Naive thymus-derived CD4-positive, alpha-beta T cell (primary cell): ENCODE results near the gene SERPINA9. TPM values are rescaled to one million over a fixed set of nuclear protein-coding genes. Genes with fewer than 3 reads are reported as not detected.

Source experiments
- ATAC-seq: fragments of 150-1000 bp; cut with Tn5 transposase; 2 replicates; pipeline ENCODE4 v1.10.0; 2021; ENCODE audit warnings: mild to moderate bottlenecking, moderate library complexity
- CTCF ChIA-PET: fragments of 350-600 bp; sonication (Branson Sonifier 250); formaldehyde crosslinking; loops from one replicate; lab custom pipeline; 2021; ENCODE audit warnings: antibody characterized with exemption; lab: Charles Lee
- POLR2A ChIA-PET: fragments of 350-600 bp; sonication (Branson Sonifier 250); formaldehyde crosslinking; loops from one replicate; lab custom pipeline; 2021; ENCODE audit warnings: antibody characterized with exemption, inconsistent platforms; lab: Charles Lee
- DNase-seq, 9 donors: peaks; one replicate each; pipeline versions ENCODE4 v3.0.0 to v3.0.0-alpha.2; 2020 to 2022; ENCODE audit warnings: mixed read lengths in 1 of 9
- H3K27ac ChIP-seq: one replicate; pipeline ENCODE4 v1.7.0; 2013; ENCODE audit warnings: mild to moderate bottlenecking, low read depth, low read length, moderate library complexity
- H3K27me3 ChIP-seq, 2 donors: one replicate each; pipeline ENCODE4 v1.7.0; 2013; ENCODE audit warnings: low read length in 2 of 2, mild to moderate bottlenecking in 2 of 2, moderate library complexity in 2 of 2; ENCODE audit not compliant: control insufficient read depth in 2 of 2, insufficient read depth in 2 of 2
- H3K36me3 ChIP-seq, 3 experiments: 1 replicate in 2 of 3; 2 replicates in 1 of 3; pipeline ENCODE4 v1.7.0; 2013; ENCODE audit warnings: low read length in 3 of 3, mild to moderate bottlenecking in 3 of 3, moderate library complexity in 1 of 3; ENCODE audit not compliant: insufficient read depth in 3 of 3, control insufficient read depth in 2 of 3
- H3K4me1 ChIP-seq, 2 donors: one replicate each; pipeline ENCODE4 v1.7.0; 2013; ENCODE audit warnings: low read length in 2 of 2, mild to moderate bottlenecking in 2 of 2, moderate library complexity in 1 of 2; ENCODE audit not compliant: control insufficient read depth in 2 of 2, insufficient read depth in 2 of 2
- H3K4me3 ChIP-seq: 2 replicates; pipeline ENCODE4 v1.7.0; 2013; ENCODE audit warnings: mild to moderate bottlenecking, low read length
- H3K9me3 ChIP-seq, 3 experiments: 1 replicate in 2 of 3; 2 replicates in 1 of 3; pipeline ENCODE4 v1.7.0; 2013; ENCODE audit warnings: low read length in 3 of 3; ENCODE audit not compliant: control insufficient read depth in 2 of 3
- H3K27ac Mint-ChIP-seq, 9 donors: one replicate each; pipeline ENCODE4 v1.8.0; 2020 to 2022; ENCODE audit warnings: mixed read lengths in 9 of 9, mild to moderate bottlenecking in 8 of 9, moderate library complexity in 5 of 9, inconsistent platforms in 2 of 9
- H3K27me3 Mint-ChIP-seq, 5 donors: one replicate each; pipeline ENCODE4 v1.8.0; 2021 to 2022; ENCODE audit warnings: mixed read lengths in 5 of 5, mild to moderate bottlenecking in 1 of 5
- H3K36me3 Mint-ChIP-seq, 5 donors: one replicate each; pipeline ENCODE4 v1.8.0; 2020 to 2022; ENCODE audit warnings: mixed read lengths in 5 of 5, mild to moderate bottlenecking in 3 of 5, inconsistent platforms in 1 of 5
- H3K4me1 Mint-ChIP-seq, 7 donors: one replicate each; pipeline ENCODE4 v1.8.0; 2020 to 2022; ENCODE audit warnings: mixed read lengths in 7 of 7, mild to moderate bottlenecking in 3 of 7, inconsistent platforms in 1 of 7
- H3K4me3 Mint-ChIP-seq, 10 donors: one replicate each; pipeline ENCODE4 v1.8.0; 2020 to 2022; ENCODE audit warnings: mild to moderate bottlenecking in 10 of 10, mixed read lengths in 10 of 10, moderate library complexity in 6 of 10, inconsistent platforms in 2 of 10
- H3K9me3 Mint-ChIP-seq, 11 donors: one replicate each; pipeline ENCODE4 v1.8.0; 2020 to 2022; ENCODE audit warnings: mixed read lengths in 11 of 11, mild to moderate bottlenecking in 4 of 11, inconsistent platforms in 1 of 11, moderate library complexity in 1 of 11
- intact Hi-C, 2 donors: fragments of 100-400 bp; cut with micrococcal nuclease; formaldehyde crosslinking; loops; one replicate each; pipeline ENCODE4 v1.15.1; 2023
- polyA plus RNA-seq, 2 donors: library from polyadenylated mRNA; unstranded; fragments of 300-500 nt; fragmentation: Illumina TruSeq; gene quantifications; one replicate each; pipeline ENCODE4 v1.2.3, GENCODE V29; 2021
- total RNA-seq, 6 experiments: library from RNA in 5 of 6; stranded (reverse) in 5 of 6; gene quantifications; 1 replicate in 5 of 6; 2 replicates in 1 of 6; pipeline ENCODE4 v1.2.3 and lab custom pipeline; 2021 to 2026

Gene SERPINA9
- total and polyA plus RNA-seq, 7 experiments from 2014 or later: not detected

GRCh38 chr14:94491511-94491910 is 15.5 kb upstream of the SERPINA9 start:
- POLR2A ChIA-PET: no interaction called here
- ATAC-seq: no peak

GRCh38 chr14:94489336-94489735 is 13.3 kb upstream of the SERPINA9 start:
- no peak for ATAC-seq
- peaks cover 0 to 3% (median 0%) of the 10 kb centered on the region in 7 donors for H3K4me1 Mint-ChIP-seq
- H3K27me3 ChIP-seq: peaks cover 0 to 3% of the 10 kb centered on the region in 2 donors
- H3K4me3 Mint-ChIP-seq: no peak overlapping the region
- no peak for DNase-seq
- peaks cover 0 to 2% (median 0%) of the 10 kb centered on the region in 11 donors for H3K9me3 Mint-ChIP-seq
- no peaks in the 10 kb centered on the region for H3K36me3 Mint-ChIP-seq
- ChIA-PET POLR2A (no interaction called here), CTCF (no interaction called here)
- H3K27ac Mint-ChIP-seq: no peak overlapping the region
- no peaks in the 10 kb centered on the region for H3K4me1 ChIP-seq
- H3K36me3 ChIP-seq: no peaks in the 10 kb centered on the region
- H3K9me3 ChIP-seq: no peaks in the 10 kb centered on the region
- H3K4me3 ChIP-seq: no peak overlapping the region
- H3K27me3 Mint-ChIP-seq: peaks cover 0 to 29% (median 19%) of the 10 kb centered on the region in 5 donors
- intact Hi-C loops: loop anchor here (5.0 kb wide), 2 partner anchors 67 to 832 kb away; no protein-coding TSS in a partner anchor
- H3K27ac ChIP-seq: no peak overlapping the region

More at GRCh38 chr14:94491511-94491910, 15.5 kb upstream of the SERPINA9 start:
- no peaks in the 10 kb centered on the region for H3K36me3 Mint-ChIP-seq
- DNase-seq: no peak
- intact Hi-C loops: no loop called here
- peaks cover 0 to 28% (median 10%) of the 10 kb centered on the region in 5 donors for H3K27me3 Mint-ChIP-seq
- H3K27ac Mint-ChIP-seq: no peak overlapping the region
- no peaks in the 10 kb centered on the region for H3K4me1 ChIP-seq
- no peak overlapping the region for H3K4me3 Mint-ChIP-seq
- no peaks in the 10 kb centered on the region for H3K36me3 ChIP-seq
- no peak overlapping the region for H3K4me3 ChIP-seq
- H3K27me3 ChIP-seq: peaks cover 0 to 1% of the 10 kb centered on the region in 2 donors
- no peaks in the 10 kb centered on the region for H3K4me1 Mint-ChIP-seq
- no peaks in the 10 kb centered on the region for H3K9me3 ChIP-seq
- CTCF ChIA-PET: no interaction called here
- peaks cover 0 to 2% (median 0%) of the 10 kb centered on the region in 11 donors for H3K9me3 Mint-ChIP-seq
- H3K27ac ChIP-seq: no peak overlapping the region

- H3K27me3 Mint-ChIP-seq: peaks cover 2 to 35% (median 26%) of the 10 kb centered on the region in 5 donors
- no peaks in the 10 kb centered on the region for H3K9me3 ChIP-seq
- H3K27me3 ChIP-seq: peaks cover 0 to 3% of the 10 kb centered on the region in 2 donors
- DNase-seq (no peak), ATAC-seq (no peak)
- no peaks in the 10 kb centered on the region for H3K36me3 ChIP-seq
- H3K4me1 ChIP-seq: no peaks in the 10 kb centered on the region
- H3K27ac ChIP-seq: no peak overlapping the region
- no peak overlapping the region for H3K4me3 ChIP-seq
- peaks cover 0 to 3% (median 0%) of the 10 kb centered on the region in 7 donors for H3K4me1 Mint-ChIP-seq
- POLR2A ChIA-PET: no interaction called here
- intact Hi-C loops: loop anchor here (2.0 to 5.0 kb wide), 3 partner anchors 65 to 830 kb away; no protein-coding TSS in a partner anchor
- CTCF ChIA-PET: interaction anchor here (0.6 to 1.2 kb wide), 4 partner anchors 18 to 472 kb away, joined by 3 to 8 read pairs (median 4); no protein-coding TSS in a partner anchor
- peaks cover 0 to 3% (median 0%) of the 10 kb centered on the region in 11 donors for H3K9me3 Mint-ChIP-seq
- no peak overlapping the region for H3K27ac Mint-ChIP-seq
- H3K4me3 Mint-ChIP-seq: no peak overlapping the region
- no peaks in the 10 kb centered on the region for H3K36me3 Mint-ChIP-seq
Measured at GRCh38 chr14:94486883-94487282, 10.9 kb upstream of the SERPINA9 start.

- Mint-ChIP-seq H3K4me1 (peaks cover 0 to 3% (median 0%) of the 10 kb centered on the region in 7 donors), H3K9me3 (peaks cover 0 to 3% (median 0%) of the 10 kb centered on the region in 11 donors), H3K27ac (no peak overlapping the region), H3K4me3 (no peak overlapping the region), H3K36me3 (no peaks in the 10 kb centered on the region), H3K27me3 (peaks cover 2 to 35% (median 26%) of the 10 kb centered on the region in 5 donors)
- peaks cover 0 to 3% of the 10 kb centered on the region in 2 donors for H3K27me3 ChIP-seq
- intact Hi-C loops: loop anchor here (2.0 to 5.0 kb wide), 3 partner anchors 64 to 829 kb away; no protein-coding TSS in a partner anchor
- no peaks in the 10 kb centered on the region for H3K4me1 ChIP-seq
- CTCF ChIA-PET: interaction anchor here (0.6 to 1.2 kb wide), 4 partner anchors 19 to 471 kb away, joined by 3 to 8 read pairs (median 4); no protein-coding TSS in a partner anchor
- no peak overlapping the region for H3K27ac ChIP-seq
- peak in 7 of 9 donors; percentile 13 to 56 (median 30) for DNase-seq
- H3K9me3 ChIP-seq: no peaks in the 10 kb centered on the region
- POLR2A ChIA-PET: no interaction called here
- H3K4me3 ChIP-seq: no peak overlapping the region
- ATAC-seq: peak; percentile 66
- H3K36me3 ChIP-seq: no peaks in the 10 kb centered on the region
Measured at GRCh38 chr14:94485944-94486841, 10.2 kb upstream of the SERPINA9 start.

GRCh38 chr14:94484481-94484880 is 8.5 kb upstream of the SERPINA9 start:
- H3K9me3 ChIP-seq: peaks cover 0 to 3% (median 0%) of the 10 kb centered on the region in 3 experiments
- DNase-seq: no peak
- no peaks in the 10 kb centered on the region for H3K4me1 ChIP-seq
- no peak overlapping the region for H3K27ac ChIP-seq
- H3K27me3 ChIP-seq: peaks cover 0 to 3% of the 10 kb centered on the region in 2 donors
- H3K4me1 Mint-ChIP-seq: peaks cover 0 to 3% (median 0%) of the 10 kb centered on the region in 7 donors
- H3K36me3 ChIP-seq: no peaks in the 10 kb centered on the region
- no peak overlapping the region for H3K4me3 Mint-ChIP-seq
- peaks cover 2 to 35% (median 34%) of the 10 kb centered on the region in 5 donors for H3K27me3 Mint-ChIP-seq
- intact Hi-C loops: no loop called here
- no peak overlapping the region for H3K27ac Mint-ChIP-seq
- no peak overlapping the region for H3K4me3 ChIP-seq
- ATAC-seq: no peak
- peaks cover 0 to 9% (median 0%) of the 10 kb centered on the region in 11 donors for H3K9me3 Mint-ChIP-seq
- CTCF ChIA-PET: interaction anchor here (0.6 to 1.9 kb wide), 2 partner anchors 9 to 665 kb away, joined by 4 read pairs; no protein-coding TSS in a partner anchor
- no peaks in the 10 kb centered on the region for H3K36me3 Mint-ChIP-seq
- POLR2A ChIA-PET: no interaction called here

GRCh38 chr14:94483729-94484275 is 7.8 kb upstream of the SERPINA9 start:
- DNase-seq (no peak), ATAC-seq (no peak)
- Histone ChIP-seq H3K4me3 (no peak overlapping the region), H3K27me3 (peaks cover 0 to 3% of the 10 kb centered on the region in 2 donors), H3K9me3 (peaks cover 0 to 6% (median 0%) of the 10 kb centered on the region in 3 experiments), H3K36me3 (no peaks in the 10 kb centered on the region), H3K4me1 (no peaks in the 10 kb centered on the region), H3K27ac (no peak overlapping the region)
- POLR2A ChIA-PET: no interaction called here
- H3K27me3 Mint-ChIP-seq: peaks cover 2 to 38% (median 33%) of the 10 kb centered on the region in 5 donors
- H3K4me3 Mint-ChIP-seq: no peak overlapping the region
- intact Hi-C loops: no loop called here
- H3K27ac Mint-ChIP-seq: no peak overlapping the region
- peaks cover 0 to 3% (median 0%) of the 10 kb centered on the region in 7 donors for H3K4me1 Mint-ChIP-seq
- H3K36me3 Mint-ChIP-seq: peaks cover 0 to 2% (median 0%) of the 10 kb centered on the region in 5 donors
- H3K9me3 Mint-ChIP-seq: peaks cover 0 to 16% (median 5%) of the 10 kb centered on the region in 11 donors
- CTCF ChIA-PET: interaction anchor here (1.9 kb wide), 1 partner anchor 9 kb away, joined by 4 read pairs; no protein-coding TSS in a partner anchor
